RWPE2 (cell line): ENCODE results near the gene PSMB8.

Experiments
- ATAC-seq: fragments of 200-7000 bp; cut with Tn5 transposase; 3 replicates; pipeline ENCODE4 v1.9.1; 2021; ENCODE audit warnings: low read depth
- DNase-seq: peaks from one replicate; pipeline ENCODE4 v3.0.0-alpha.2; 2020; ENCODE audit warnings: low spot score
- H3K27ac ChIP-seq: fragments of 450-650 bp; 2 replicates; pipeline ENCODE4 v1.5.1; 2017; ENCODE audit warnings: mild to moderate bottlenecking; ENCODE audit not compliant: poor library complexity, severe bottlenecking
- H3K27me3 ChIP-seq: fragments of 250-450 bp; sonication (Bioruptor Pico); 2 replicates; pipeline ENCODE4 v1.5.1; 2021; ENCODE audit warnings: mild to moderate bottlenecking, moderate library complexity; ENCODE audit not compliant: insufficient read depth, poor library complexity, severe bottlenecking
- H3K36me3 ChIP-seq: fragments of 250-450 bp; sonication (Bioruptor Pico); 2 replicates; pipeline ENCODE4 v1.5.1; 2020; ENCODE audit warnings: low read depth, mild to moderate bottlenecking, moderate library complexity
- H3K4me1 ChIP-seq: fragments of 250-450 bp; sonication (Bioruptor Pico); 2 replicates; pipeline ENCODE4 v1.5.1; 2021; ENCODE audit warnings: mild to moderate bottlenecking, moderate library complexity; ENCODE audit not compliant: insufficient read depth, poor library complexity, severe bottlenecking
- H3K4me3 ChIP-seq: fragments of 250-450 bp; sonication (Bioruptor Pico); 2 replicates; pipeline ENCODE4 v1.5.1; 2021; ENCODE audit warnings: mild to moderate bottlenecking, moderate library complexity; ENCODE audit not compliant: severe bottlenecking
- H3K9me3 ChIP-seq: fragments of 250-450 bp; sonication (Bioruptor Pico); 2 replicates; pipeline ENCODE4 v1.5.1; 2021; ENCODE audit warnings: mild to moderate bottlenecking, moderate library complexity; ENCODE audit not compliant: severe bottlenecking
- TF ChIP-seq, protein P1 (sequence below): fragments of 450-650 bp; IDR thresholded peaks from one replicate; pipeline ENCODE4 v1.5.1; 2017; ENCODE audit warnings: mild to moderate bottlenecking, moderate library complexity; ENCODE audit not compliant: poor library complexity, severe bottlenecking

Gene PSMB8

GRCh38 chr6:32827025-32827424 is 16.8 kb downstream of the PSMB8 start:
- no peak for ATAC-seq
- peaks cover 22% of the 10 kb centered on the region for H3K36me3 ChIP-seq

DNA sequence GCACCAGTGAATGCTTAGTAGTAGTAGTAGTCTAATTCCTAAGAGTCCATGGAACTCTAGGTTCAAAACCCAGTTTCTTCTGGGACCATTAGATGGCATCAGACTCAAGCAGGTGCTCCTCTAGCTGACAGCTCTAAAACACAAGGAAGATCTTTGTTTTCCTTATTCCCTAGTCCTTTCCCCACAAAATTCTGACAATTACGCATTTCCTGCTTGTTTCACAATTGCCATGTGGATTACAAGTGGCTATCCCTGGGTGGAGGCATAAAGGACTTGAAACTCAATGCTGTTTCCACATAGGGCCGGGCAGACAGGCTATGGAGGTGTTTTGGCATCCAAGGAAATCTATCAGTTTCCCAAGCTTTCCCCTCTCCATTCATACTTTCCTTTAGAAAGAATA is 17.9 kb downstream of the PSMB8 start:
- no peaks in the 10 kb centered on the region for H3K4me1 ChIP-seq
- H3K36me3 ChIP-seq = peaks cover 11% of the 10 kb centered on the region
- peak; percentile 70 for ATAC-seq
- H3K4me3 ChIP-seq = no peak overlapping the region
- TF ChIP-seq, protein P1, sequence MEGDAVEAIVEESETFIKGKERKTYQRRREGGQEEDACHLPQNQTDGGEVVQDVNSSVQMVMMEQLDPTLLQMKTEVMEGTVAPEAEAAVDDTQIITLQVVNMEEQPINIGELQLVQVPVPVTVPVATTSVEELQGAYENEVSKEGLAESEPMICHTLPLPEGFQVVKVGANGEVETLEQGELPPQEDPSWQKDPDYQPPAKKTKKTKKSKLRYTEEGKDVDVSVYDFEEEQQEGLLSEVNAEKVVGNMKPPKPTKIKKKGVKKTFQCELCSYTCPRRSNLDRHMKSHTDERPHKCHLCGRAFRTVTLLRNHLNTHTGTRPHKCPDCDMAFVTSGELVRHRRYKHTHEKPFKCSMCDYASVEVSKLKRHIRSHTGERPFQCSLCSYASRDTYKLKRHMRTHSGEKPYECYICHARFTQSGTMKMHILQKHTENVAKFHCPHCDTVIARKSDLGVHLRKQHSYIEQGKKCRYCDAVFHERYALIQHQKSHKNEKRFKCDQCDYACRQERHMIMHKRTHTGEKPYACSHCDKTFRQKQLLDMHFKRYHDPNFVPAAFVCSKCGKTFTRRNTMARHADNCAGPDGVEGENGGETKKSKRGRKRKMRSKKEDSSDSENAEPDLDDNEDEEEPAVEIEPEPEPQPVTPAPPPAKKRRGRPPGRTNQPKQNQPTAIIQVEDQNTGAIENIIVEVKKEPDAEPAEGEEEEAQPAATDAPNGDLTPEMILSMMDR = peak; percentile 70
- H3K27me3 ChIP-seq = no peaks in the 10 kb centered on the region
- no peaks in the 10 kb centered on the region for H3K9me3 ChIP-seq
- no peak for DNase-seq
- H3K27ac ChIP-seq = no peak overlapping the region

More at GRCh38 chr6:32827025-32827424, 16.8 kb downstream of the PSMB8 start:
- TF ChIP-seq, protein P1 = no peak
- no peak overlapping the region for H3K4me3 ChIP-seq
- H3K27ac ChIP-seq = no peak overlapping the region
- no peaks in the 10 kb centered on the region for H3K27me3 ChIP-seq
- H3K9me3 ChIP-seq = no peaks in the 10 kb centered on the region
- no peaks in the 10 kb centered on the region for H3K4me1 ChIP-seq
- no peak for DNase-seq

GRCh38 chr6:32819729-32820128 is 24.1 kb downstream of the PSMB8 start:
- peak; percentile 86 for ATAC-seq
- no peaks in the 10 kb centered on the region for H3K9me3 ChIP-seq
- H3K36me3 ChIP-seq = no peaks in the 10 kb centered on the region
- H3K27me3 ChIP-seq = no peaks in the 10 kb centered on the region
- peaks cover 14% of the 10 kb centered on the region for H3K4me1 ChIP-seq
- no peak overlapping the region for H3K4me3 ChIP-seq
- no peak overlapping the region for H3K27ac ChIP-seq
- no peak for DNase-seq
- TF ChIP-seq, protein P1 = no peak

- Histone ChIP-seq H3K4me3 (no peak overlapping the region), H3K4me1 (peaks cover 14% of the 10 kb centered on the region)
- ATAC-seq = no peak
Measured at GRCh38 chr6:32818867-32819266, 25.0 kb downstream of the PSMB8 start.

GRCh38 chr6:32816746-32817204 is 27.1 kb downstream of the PSMB8 start, which contains the start of gene HLA-DOB:
Gene HLA-DOB, minus strand, starts transcription at chr6:32817002. Its CDS starts 51 bp downstream, at chr6:32816951.
- Histone ChIP-seq H3K36me3 (no peaks in the 10 kb centered on the region), H3K27ac (no peak within 1 kb of the TSS), H3K4me1 (peaks cover 14% of the 10 kb centered on the region), H3K9me3 (no peaks in the 10 kb centered on the region), H3K4me3 (no peak within 1 kb of the TSS), H3K27me3 (no peaks in the 10 kb centered on the region)
- TF ChIP-seq, protein P1 = no peak
- DNase-seq = no peak
- ATAC-seq = peak; percentile 65

More at GRCh38 chr6:32818867-32819266, 25.0 kb downstream of the PSMB8 start:
- H3K9me3 ChIP-seq = no peaks in the 10 kb centered on the region
- DNase-seq = no peak
- H3K27me3 ChIP-seq = no peaks in the 10 kb centered on the region
- no peaks in the 10 kb centered on the region for H3K36me3 ChIP-seq
- TF ChIP-seq, protein P1 = no peak
- H3K27ac ChIP-seq = no peak overlapping the region
